Kidney (tissue), 14 donors: Measurements from ENCODE around the gene PDE3B. TPM values are rescaled to one million over a fixed set of nuclear protein-coding genes. Genes with fewer than 3 reads are reported as not detected.

Source experiments
- DNase-seq, 5 donors: peaks; one replicate each; pipeline ENCODE4 v3.0.0-alpha.2; 2013 to 2020
- FAIRE-seq: peaks from 2 replicates; lab custom pipeline; 2012; peaks lifted over from hg19 to GRCh38; lab: Jason Lieb, UNC
- H3K27ac ChIP-seq, 2 donors: one replicate each; pipeline ENCODE4 v1.7.0; 2013; ENCODE audit warnings: low read depth in 2 of 2, low read length in 2 of 2, inconsistent platforms in 1 of 2
- H3K27me3 ChIP-seq: one replicate; pipeline ENCODE4 v1.7.1; 2013; ENCODE audit warnings: low read length, inconsistent platforms; ENCODE audit not compliant: control insufficient read depth, insufficient read depth
- H3K36me3 ChIP-seq, 3 donors: one replicate each; pipeline versions ENCODE4 v1.7.0 to v1.7.1; 2013; ENCODE audit warnings: low read length in 3 of 3, control low read depth in 1 of 3, inconsistent platforms in 1 of 3; ENCODE audit not compliant: insufficient read depth in 3 of 3, control insufficient read depth in 2 of 3
- H3K4me1 ChIP-seq, 3 donors: one replicate each; pipeline versions ENCODE4 v1.7.0 to v1.7.1; 2013; ENCODE audit warnings: low read length in 3 of 3, inconsistent platforms in 1 of 3, low read depth in 1 of 3; ENCODE audit not compliant: control insufficient read depth in 2 of 3, insufficient read depth in 2 of 3
- H3K4me3 ChIP-seq, 3 donors: one replicate each; pipeline versions ENCODE4 v1.7.0 to v1.8.1; 2013; ENCODE audit warnings: low read length in 3 of 3, control low read depth in 1 of 3, inconsistent platforms in 1 of 3
- H3K9ac ChIP-seq, 3 donors: one replicate each; pipeline versions ENCODE4 v1.7.0 to v1.7.1; 2013; ENCODE audit warnings: low read length in 3 of 3, control low read depth in 1 of 3, inconsistent platforms in 1 of 3
- H3K9me3 ChIP-seq, 3 donors: one replicate each; pipeline versions ENCODE4 v1.7.0 to v1.7.1; 2013; ENCODE audit warnings: low read length in 3 of 3, control low read depth in 1 of 3, inconsistent platforms in 1 of 3; ENCODE audit not compliant: control insufficient read depth in 2 of 3, insufficient read depth in 1 of 3
- CTCF ChIP-seq: IDR thresholded peaks from 3 replicates; pipeline ENCODE4 v1.5.1; 2012; ENCODE audit warnings: mild to moderate bottlenecking, moderate library complexity, borderline replicate concordance; ENCODE audit not compliant: insufficient read depth; ENCODE audit errors: extremely low read depth
- intact Hi-C: fragments of 100-400 bp; cut with DNase I; formaldehyde crosslinking; loops from one replicate; pipeline ENCODE4 v1.11.1; 2022
- polyA plus RNA-seq: library from polyadenylated mRNA; stranded (reverse); fragments of 350-450 nt; fragmentation: Illumina TruSeq; extraction: RNeasy Lipid Tissue Mini Kit (QIAGEN cat#74804); gene quantifications from one replicate; pipeline ENCODE4 v1.2.3, GENCODE V29; 2014; ENCODE audit warnings: low read depth, low replicate concordance; ENCODE audit not compliant: insufficient read depth
- total RNA-seq: library from RNA; stranded (reverse); fragmentation: NEBNext Ultra II Directional; extraction: Animal tissue kit (Norgen Biotek cat#: 25700); gene quantifications from one replicate; pipeline ENCODE4 v1.2.1, GENCODE V29; 2021
- donor health status: control.
- donor health status: control.
- donor health status: control.
- donor health status: control.
- donor health status: control.
- donor health status: DM: yes; HTN: yes; CAD: no.
- donor health status: Normal renal cell carcinoma (clear cell type).

The PDE3B gene
- total and polyA plus RNA-seq, 2 donors from 2014 or later: 0.99 to 7.4 TPM

- Histone ChIP-seq H3K27me3 (peaks cover 17% of the 10 kb centered on the region), H3K4me1 (peaks cover 0 to 3% (median 0%) of the 10 kb centered on the region in 3 donors), H3K9ac (no peak overlapping the region), H3K27ac (no peak overlapping the region), H3K36me3 (no peaks in the 10 kb centered on the region), H3K9me3 (no peaks in the 10 kb centered on the region), H3K4me3 (no peak overlapping the region)
- TF ChIP-seq CTCF: no peak
- no peak for FAIRE-seq
- DNase-seq: no peak
- intact Hi-C loops: no loop called here
Observed at GRCh38 chr11:14650064-14650463, 6.5 kb downstream of the PDE3B start.

GRCh38 chr11:14653090-14653489 is 9.5 kb downstream of the PDE3B start:
- DNase-seq (no peak), FAIRE-seq (no peak)
- H3K27ac ChIP-seq: no peak overlapping the region
- H3K4me1 ChIP-seq: no peaks in the 10 kb centered on the region
- intact Hi-C loops: no loop called here
- H3K4me3 ChIP-seq: no peak overlapping the region
- no peaks in the 10 kb centered on the region for H3K27me3 ChIP-seq
- no peaks in the 10 kb centered on the region for H3K9me3 ChIP-seq
- no peak for TF ChIP-seq CTCF
- no peaks in the 10 kb centered on the region for H3K36me3 ChIP-seq
- H3K9ac ChIP-seq: no peak overlapping the region

GRCh38 chr11:14655435-14655834 is 11.8 kb downstream of the PDE3B start:
- intact Hi-C loops: no loop called here
- TF ChIP-seq CTCF: no peak
- no peak for FAIRE-seq

More at GRCh38 chr11:14655435-14655834, 11.8 kb downstream of the PDE3B start:
- no peaks in the 10 kb centered on the region for H3K36me3 ChIP-seq
- no peaks in the 10 kb centered on the region for H3K4me1 ChIP-seq
- H3K27ac ChIP-seq: no peak overlapping the region
- no peak overlapping the region for H3K4me3 ChIP-seq
- no peaks in the 10 kb centered on the region for H3K9me3 ChIP-seq
- no peaks in the 10 kb centered on the region for H3K27me3 ChIP-seq
- H3K9ac ChIP-seq: no peak overlapping the region
- DNase-seq: no peak
